NCI-H69 (cell line): ENCODE data around the gene STXBP4.

Source experiments
- DNase-seq: peaks from one replicate; lab custom pipeline; 2025; lab: John Stamatoyannopoulos, UW

The STXBP4 gene, protein sequence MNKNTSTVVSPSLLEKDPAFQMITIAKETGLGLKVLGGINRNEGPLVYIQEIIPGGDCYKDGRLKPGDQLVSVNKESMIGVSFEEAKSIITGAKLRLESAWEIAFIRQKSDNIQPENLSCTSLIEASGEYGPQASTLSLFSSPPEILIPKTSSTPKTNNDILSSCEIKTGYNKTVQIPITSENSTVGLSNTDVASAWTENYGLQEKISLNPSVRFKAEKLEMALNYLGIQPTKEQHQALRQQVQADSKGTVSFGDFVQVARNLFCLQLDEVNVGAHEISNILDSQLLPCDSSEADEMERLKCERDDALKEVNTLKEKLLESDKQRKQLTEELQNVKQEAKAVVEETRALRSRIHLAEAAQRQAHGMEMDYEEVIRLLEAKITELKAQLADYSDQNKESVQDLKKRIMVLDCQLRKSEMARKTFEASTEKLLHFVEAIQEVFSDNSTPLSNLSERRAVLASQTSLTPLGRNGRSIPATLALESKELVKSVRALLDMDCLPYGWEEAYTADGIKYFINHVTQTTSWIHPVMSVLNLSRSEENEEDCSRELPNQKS

DNA sequence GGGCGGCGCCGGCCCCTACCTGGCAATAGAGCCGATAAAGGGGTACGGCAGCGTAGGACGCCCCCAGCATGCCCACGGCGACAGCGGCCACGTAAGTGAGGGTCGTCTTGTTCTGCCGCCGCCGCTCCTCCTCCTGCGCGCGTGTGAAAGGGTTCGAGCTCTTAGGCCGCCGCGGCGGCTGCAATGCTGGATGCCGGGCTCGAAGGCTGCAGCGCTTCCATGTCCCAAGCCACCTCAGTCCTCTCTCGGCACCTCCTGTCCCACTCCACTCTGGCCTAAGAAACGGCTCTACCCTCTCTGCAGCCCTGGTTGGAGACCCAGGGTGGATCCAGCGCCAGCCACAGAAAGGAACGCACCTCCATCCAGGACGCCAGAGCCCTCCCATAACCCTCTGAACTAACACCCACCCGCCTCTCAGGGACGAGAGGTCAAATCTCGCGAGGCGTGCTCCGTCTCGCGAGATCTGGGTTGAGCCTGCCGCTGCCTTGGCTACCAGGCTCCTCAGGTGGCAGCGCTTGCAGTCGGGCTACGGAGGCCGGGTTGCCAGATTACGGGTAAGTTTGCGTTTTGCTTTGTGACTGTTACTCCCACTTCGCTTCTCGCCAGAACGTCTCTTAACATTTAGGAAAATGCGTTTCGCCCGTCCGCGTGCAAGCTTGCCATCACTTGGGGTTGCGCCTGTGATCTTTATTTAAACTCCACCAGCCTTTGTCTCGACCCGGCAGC, at the start of gene STXBP4, which contains the start of gene COX11:
Gene STXBP4 (plus strand): TSS at position 504 of the 726 bp plus-strand sequence. CDS start 17,455 bp downstream, outside the sequence.
Gene COX11 (minus strand): TSS at position 393 of the 726 bp plus-strand sequence. CDS start 8 bp downstream, at position 385.
- peak; percentile 98 for DNase-seq

DNA sequence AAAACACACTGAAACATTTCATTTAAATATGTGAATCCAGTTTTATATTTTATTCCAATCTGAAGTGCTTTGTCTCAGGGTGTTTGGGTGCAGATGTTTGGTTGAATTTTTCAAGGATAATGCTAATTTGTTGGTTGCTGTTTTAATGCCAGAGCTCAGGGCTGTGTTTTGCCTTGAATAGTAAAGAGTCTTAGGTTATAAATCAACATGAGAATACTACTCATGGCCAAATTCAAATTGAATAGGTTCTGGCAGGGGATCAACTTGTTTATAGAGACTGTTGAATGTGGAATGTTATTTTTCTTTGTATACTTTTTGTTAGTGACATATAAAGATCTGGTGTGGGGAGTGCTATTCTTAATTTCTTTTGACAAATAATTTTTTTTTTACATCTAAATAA, 49.1 kb upstream of the STXBP4 start:
- DNase-seq, result no peak

DNA sequence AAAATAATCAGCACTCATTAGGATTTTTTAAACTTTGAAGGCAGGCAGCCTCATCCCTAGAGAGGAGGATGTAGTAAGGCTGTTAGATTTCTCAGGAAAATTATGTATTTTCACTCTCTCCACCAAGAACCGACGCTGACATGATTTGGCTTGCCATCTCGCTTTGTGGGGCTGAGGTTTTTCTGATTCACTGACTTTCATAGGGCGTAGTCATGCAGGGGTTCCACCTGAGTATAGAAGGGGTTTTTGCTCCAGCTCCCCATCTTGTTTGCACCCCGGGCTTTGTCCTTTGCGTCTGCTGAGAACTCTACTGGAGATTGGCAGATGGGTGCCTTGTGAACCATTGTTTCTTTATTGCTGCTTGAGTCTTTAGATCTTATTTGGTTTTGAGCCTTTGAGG, 47.7 kb upstream of the STXBP4 start:
- no peak for DNase-seq

DNA sequence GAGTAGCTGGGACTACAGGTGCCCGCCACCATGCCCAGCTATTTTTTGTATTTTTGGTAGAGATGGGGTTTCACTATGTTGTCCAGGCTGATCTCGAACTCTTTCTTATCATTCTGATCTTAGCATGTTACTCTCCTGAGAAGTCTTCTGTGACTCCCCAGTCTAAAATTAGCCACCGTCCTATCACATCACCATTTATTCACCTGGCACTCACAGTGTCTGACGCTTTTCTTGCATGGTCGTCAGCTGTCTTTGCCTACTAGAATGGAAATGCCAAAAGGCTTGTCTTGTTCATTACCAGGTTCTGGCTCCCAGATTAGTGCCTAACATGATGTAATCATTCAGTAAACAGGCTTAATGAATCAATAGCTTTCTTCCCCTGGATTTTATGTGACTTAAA, 44.2 kb upstream of the STXBP4 start:
- DNase-seq, result no peak

DNA sequence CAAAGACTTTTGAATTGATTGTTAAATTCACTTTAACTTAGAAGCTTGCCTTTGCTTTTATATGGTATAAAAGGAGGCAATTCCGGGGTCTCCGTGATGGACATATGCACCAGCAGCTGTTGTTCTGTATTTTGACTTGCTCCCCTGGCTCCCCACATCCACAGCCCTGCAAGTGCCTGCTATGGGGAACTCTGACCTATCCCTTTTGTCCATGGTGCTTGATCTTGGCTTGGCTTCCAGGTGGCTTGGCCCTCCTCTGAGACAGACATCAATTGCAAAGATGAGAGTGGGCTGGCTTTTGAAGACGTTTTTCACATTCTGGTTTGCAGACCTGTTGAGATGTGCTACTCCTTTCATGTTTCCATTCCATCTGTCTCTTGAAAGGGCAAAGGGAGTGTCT, 41.0 kb upstream of the STXBP4 start:
- DNase-seq, result no peak

DNA sequence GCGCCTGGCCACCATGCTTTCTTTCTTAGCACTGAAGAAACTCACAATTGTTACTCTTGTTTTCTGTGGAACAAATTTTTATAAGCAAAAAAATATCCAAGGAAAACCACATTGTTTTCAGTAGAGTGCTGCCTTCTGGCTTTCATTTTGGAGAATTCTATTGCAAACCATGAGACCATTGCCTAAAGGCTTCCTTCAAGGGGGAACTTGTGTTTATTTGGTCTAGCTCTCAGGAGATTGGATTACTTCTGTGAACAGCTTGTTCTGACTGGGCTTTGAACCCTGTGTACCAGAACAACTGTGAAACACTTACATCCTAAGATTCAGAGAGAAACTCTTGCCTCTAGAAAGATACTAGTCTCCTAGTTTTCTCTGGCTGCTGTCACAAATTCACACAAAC, 35.9 kb upstream of the STXBP4 start:
- no peak for DNase-seq

DNA sequence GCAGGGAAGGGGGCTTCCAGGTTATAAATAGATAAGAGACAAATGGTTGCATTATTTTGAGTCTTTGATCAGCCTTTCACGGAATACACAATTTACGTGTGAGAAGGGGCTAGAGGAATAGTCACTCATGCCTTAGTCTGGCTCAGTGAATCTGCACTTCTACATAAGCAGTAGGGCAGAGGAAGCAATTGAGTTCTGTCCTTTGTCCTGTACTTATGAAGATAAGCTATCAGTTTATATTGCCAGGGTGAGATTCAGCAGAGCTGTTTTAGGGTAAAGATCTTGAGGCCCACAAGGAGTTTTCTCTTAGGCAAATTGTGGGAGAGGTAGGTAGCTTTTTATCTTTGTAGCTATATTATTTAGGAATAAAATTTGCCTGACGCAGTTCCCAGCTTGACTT, 34.6 kb upstream of the STXBP4 start:
- no peak for DNase-seq

DNA sequence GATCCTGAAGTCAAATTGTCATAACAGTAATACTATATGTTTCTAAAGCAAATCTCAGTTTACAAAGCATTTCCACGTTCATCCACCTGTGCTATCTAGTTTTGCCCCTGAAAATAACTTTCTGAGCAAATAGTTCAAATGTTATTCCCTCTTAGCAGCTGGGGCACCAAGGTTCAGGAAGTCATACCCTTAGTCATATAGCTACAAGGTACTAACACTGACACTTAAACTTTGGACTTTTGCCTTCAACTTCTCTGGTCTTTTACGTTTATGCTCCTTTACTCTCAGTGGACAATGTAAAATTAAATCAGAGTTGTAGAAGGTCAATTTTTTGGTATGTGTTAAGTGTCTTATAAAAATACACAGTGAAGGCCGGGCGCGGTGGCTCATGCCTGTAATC, 33.1 kb upstream of the STXBP4 start:
- DNase-seq, result no peak

DNA sequence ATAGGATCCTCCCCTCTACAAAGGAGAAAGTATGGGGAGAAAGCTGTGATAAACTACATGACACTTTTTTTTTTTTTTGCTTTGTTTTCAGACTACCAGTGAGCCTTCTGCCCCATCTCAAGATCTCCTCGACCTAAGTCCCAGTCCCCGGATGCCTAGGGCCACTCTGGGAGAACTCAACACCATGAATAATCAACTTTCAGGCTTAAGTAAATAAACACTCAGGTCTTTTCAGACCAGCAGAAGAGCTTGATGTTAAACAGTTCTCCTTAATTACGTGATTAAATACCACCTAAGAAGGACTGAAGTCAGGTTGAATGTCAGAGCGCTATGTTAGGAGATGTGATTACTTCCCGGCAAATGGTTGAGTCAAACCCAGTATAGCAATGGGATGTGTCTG, 31.5 kb upstream of the STXBP4 start:
- no peak for DNase-seq

DNA sequence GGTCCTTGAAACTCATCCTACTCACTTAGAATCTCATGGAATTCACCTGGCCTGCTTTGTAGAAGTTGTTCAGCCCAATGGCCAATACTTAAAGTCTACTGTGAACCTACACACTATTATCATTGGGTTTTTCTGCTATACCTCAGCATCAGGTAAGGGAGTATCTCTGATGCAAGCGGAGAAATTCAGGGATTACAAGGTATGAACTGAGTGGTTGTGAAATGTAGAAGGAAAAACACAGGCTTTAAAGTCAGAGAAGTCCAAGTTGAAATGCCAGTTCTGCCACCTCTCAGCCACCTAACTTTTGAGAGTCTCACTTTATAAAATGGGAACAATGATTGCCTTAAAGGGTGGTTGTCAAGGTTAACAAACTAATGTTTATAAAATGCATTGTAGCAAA, 31.1 kb upstream of the STXBP4 start:
- DNase-seq, result no peak

DNA sequence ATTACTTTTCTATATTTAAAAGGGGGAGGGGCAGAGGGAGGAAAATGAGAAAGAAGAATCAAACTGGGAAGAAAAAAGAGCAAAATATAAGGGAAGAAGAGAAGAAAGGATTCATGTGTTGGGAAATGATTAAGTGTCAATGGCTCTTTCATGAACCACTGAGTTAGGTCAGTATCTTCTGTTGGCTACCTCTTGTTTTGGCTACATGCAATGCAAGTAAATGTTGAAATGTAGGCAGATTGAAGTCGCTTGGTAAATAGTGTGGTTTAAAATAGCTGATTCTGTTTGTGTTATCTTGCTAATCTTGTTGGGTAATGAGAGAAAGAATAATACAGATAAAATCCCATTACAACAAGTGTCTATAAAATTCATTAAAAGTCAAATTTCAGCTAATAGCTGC, 27.3 kb upstream of the STXBP4 start:
- no peak for DNase-seq

DNA sequence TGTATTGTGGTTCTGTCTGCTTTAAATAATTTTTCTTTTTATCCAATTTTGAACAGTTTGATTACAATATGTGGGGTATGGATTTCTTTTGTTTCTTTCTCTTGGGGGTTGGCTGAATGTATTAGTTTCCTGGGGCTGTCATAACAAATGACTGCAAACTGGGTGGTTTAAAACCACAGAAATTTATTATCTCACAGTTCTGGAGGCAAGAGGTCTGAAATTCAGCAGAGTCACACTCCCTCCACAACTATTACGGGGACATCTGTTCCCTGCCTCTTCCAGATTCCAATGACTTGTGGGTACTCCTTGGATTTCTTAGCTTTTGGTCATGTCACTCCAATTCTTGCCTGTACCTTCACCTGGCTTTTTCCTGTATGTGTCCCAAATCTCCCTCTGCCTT, 23.8 kb upstream of the STXBP4 start:
- no peak for DNase-seq

DNA sequence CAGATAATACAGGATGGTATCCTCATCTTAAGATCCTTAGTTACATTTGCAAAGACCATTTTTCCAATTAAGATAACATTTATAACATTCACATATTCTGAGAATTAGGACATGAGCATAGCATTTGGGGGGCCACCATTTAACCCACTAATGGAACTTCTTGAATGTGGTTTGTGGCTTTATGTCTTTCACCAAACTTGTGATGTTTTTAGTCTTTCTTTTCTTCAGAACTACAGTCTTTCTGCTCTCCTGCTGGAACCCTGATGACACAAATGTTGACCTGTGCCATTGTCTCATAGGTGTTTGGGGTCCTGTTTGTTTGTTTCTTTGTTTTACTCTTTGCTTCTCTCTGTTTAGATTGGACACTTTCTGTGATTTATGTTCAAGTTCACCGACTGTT, 23.3 kb upstream of the STXBP4 start:
- DNase-seq, result no peak

DNA sequence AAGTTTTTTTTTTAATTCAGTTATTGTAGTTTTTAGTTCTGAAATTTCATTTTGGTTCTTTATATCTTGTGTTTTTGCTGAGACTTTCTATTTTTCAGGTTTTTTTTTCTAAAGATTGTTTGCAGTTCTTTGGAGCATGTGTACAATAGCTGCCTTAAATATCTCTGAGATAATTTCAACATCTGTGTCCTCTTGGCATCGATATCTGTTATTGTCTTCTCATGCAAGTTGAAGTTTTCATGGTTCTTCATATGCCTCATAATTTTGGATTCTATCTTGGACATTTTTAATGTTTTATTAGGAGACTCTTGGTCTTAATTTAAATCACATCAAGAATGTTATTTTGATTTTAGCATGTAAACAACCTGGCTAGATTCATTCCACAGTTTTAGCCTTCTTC, 22.9 kb upstream of the STXBP4 start:
- DNase-seq, result no peak

DNA sequence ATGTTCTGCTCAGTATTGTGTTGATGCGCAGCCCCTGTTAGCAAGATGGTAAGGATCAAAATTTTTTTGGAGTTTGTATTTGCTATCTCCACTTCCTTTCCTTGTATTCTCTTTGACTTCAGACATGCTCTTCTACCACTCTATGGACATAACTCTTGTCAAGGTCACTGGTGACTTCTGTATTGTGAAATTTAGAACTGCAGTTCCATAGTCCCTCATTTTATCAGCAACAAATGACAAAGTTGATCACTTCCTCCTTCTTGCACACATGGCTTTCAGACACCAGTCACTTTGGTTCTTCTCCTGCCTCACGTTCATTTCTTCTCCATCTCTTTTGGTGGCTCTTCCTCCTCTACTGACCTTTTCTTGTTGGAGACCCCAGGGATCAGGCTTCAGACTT, 21.2 kb upstream of the STXBP4 start:
- DNase-seq, result no peak

DNA sequence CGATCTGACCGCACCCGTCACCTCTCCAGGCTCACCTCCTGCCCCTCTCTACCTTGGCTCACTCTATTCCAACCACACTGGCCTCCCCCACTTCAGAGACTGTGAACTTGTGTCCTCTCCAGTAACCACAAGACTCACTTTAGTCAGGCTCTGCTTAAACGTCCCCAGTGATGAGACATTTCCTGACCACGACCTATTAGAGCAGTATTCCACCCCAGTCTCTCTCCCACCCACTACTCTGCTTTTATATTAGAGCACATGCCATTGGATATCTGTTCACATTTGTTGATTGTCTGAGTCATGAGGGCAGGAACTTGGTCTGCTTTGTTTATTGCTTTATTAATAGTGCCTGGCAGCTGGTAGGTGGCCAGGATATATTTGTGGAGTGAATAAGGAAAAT, 20.2 kb upstream of the STXBP4 start:
- DNase-seq, result no peak

DNA sequence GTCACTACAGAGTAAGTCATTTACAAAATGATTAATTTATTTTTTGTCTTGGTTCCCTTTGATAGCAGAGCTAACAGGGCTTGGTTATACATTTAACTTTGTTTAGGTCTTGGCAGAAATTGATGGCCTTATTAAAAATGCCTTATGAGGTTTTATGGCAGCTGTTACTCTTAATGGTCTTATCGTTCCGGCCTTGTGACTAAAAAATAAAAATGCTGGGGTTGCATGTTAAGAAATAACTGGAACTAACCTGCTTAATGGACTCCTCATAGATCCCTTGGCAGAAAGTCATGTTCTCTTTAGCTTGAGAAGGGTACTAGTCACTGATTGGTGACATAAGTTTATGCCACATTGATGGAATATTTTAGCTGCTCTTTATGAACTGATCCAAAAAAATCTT, 18.4 kb upstream of the STXBP4 start:
- DNase-seq, result no peak

DNA sequence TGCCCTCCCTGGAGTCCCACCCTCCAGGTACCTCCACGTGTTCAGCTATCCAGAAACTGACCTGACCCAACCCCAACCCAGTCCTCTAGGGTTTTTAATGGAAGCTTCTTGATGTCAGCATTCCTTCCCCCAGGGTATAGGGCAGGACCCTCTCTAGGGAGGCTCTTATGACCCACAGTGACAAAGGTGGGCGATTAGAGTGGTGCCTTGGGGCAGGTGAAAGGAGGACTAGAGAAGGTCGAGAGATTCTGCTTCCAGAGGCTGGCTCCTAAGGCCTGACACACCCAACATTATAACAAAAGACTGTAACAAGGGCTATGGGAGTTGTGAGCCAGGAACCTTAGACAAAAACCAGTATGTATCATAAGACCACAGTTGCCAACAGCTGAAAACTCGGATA, 17.3 kb upstream of the STXBP4 start:
- DNase-seq, result no peak

DNA sequence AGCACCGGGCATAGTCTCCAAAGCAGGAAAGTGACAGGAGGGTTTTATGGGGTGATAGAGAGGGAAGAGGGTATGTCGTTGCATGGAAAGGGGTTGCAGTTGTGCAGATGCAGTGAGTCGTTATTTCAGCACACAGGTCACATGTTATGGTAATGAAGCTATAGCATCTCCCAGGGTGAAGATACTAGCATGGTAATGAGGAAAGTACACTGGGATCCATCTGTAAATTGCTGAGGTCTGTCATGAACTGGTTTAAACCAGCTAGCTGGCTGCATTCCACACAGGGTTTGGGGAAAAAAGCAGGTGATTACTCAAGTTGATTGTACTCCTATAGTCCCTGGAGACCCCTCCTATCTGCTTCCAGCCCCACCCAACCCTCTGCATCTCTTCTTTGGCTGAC, 11.8 kb upstream of the STXBP4 start:
- peak; percentile 77 for DNase-seq

DNA sequence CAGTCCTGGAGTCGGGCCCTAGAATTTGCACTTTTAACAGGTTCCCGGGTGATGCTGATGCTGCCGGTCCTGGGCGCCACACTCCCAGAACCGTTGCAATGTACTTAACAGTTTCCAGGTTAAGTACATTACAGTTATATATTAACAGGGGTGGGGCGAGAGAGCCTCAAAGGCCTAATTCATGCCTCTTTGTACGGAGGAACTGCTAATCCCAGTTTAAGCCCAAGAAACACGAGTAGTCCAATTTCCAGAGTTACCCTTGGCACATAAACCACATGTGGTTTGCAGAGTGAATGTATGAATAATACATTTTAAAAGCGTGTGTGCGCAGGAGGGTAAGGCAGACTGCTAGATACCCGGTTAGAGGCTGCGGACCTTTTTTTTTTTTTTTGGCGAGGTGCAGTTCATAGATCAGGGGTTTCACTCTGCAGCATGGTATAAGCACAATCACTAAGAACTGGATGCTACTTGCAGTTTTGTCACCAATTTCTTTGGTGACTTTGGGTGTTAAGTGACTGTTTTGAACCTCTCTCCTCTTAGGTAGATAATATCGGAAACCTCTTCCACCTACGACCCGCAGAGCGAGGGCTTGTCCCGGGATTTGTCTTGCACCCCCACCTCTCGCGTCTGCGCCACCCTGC, 824 bp upstream of the STXBP4 start:
- peak; percentile 45 for DNase-seq

DNA sequence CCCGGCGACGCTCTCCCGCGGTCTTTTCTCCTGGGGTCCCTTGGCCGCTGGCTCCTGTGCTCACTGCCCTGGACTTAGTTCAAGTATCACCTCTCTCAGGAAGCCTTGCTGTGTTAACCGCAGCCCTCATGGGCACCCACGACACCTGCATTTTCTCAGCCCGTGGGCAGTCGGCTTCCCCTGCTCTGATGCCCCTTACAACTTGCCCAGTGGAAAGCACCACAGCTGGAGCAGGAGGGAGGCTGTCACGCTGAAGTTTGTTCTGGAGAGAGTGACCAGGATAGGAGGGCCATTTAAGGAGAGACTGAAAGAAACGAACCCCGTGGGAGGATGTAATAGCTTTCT, 395 bp downstream of the STXBP4 start:
- DNase-seq, result no peak

DNA sequence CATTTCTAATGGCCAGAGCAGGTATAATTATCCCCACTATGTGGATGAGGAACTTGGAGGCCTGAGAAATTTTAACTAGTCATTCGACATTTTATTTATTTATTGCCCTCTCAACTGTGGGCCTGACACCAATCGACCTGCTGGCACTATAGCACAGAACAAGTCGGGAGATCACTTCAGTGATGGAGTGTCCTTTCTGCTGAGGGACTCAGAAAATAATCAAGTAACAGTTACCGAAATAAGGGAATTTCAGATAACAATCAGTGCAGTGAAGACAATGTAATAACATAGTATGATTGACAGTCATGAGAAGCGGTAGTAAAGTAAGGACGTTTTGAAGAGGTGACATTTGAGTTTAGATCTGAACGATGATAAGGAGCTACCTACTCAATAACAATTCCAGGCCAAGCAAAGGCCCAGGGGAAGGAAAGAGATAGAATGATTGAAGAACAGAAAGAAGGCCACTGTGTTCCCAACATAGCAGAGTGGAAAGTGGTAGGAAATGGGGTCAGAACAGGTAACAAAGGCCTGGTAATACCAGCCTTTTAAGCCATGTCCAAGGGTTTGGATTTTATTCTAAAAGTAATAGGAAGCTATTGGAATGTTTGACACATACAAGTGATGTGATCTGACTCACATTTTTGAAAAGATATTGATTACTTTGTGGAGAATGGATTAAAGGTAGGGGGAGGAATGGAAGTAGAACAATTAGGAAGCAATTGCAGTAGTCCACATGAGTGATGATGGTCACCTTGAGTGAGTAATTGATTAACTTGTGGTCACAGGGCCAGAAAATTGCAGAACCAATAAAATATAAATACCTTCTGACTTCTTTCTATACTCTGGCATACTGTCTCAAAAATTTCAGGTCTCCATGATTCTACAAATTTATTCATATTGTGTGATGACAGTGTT, 1.4 kb downstream of the STXBP4 start:
- no peak for DNase-seq
